GM12891 (cell line): Measurements from ENCODE around the gene EMX1.

ENCODE experiments used
- POLR2A ChIP-seq: IDR thresholded peaks from 2 replicates; pipeline ENCODE4 v1.6.1; 2011; ENCODE audit warnings: low read depth, low read length, control low read depth
- POLR2AphosphoS5 ChIP-seq: IDR thresholded peaks from 2 replicates; pipeline ENCODE4 v1.6.1; 2011; ENCODE audit warnings: low read depth, low read length, control low read depth
- POU2F2 ChIP-seq: IDR thresholded peaks from 2 replicates; pipeline ENCODE4 v1.6.1; 2011; ENCODE audit warnings: low read depth, mild to moderate bottlenecking, control low read depth, low read length, moderate library complexity
- TAF1 ChIP-seq: IDR thresholded peaks from 2 replicates; pipeline ENCODE4 v1.6.1; 2011; ENCODE audit warnings: low read depth, low read length, control low read depth

DNA sequence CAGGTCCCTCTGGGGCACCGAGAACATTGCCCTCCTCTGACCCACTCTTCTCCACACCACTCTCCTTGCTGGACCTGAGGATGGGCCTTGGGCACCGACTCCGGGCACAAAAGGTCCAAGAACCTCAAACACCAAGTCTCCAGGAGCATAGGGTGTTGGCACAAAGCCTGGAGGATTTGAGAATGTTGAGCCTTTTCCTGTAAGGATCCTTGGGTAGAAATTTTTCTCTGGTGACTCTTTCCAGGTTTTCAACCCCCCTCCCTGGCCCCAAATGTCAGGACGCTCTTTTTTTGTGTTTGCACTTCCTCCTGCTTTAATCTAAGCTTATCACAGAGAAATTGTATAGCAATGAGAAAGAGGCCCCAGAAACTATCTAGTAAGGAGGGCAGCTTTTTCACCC is 20.9 kb upstream of the EMX1 start:
- no peak for TF ChIP-seq TAF1
- TF ChIP-seq POLR2AphosphoS5, result no peak
- no peak for TF ChIP-seq POLR2A
- TF ChIP-seq POU2F2, result no peak
